ENCODE data around the gene TREH.

- TF ChIP-seq CTCF (IDR thresholded peaks at IDR 0.05), result no peak
- TF ChIP-seq POLR2AphosphoS5 (IDR thresholded peaks at IDR 0.05; ENCODE audit: low read depth, low read length), result no peak
Measured at GRCh38 chr11:118629761-118630661, 49.4 kb downstream of the TREH start.
